Colonic mucosa (tissue), 4 donors: ENCODE results near the gene SPATA33. TPM values are rescaled to one million over a fixed set of nuclear protein-coding genes. Genes with fewer than 3 reads are reported as not detected.
"Not testable (repeated sequence)": the region's sequence is repeated elsewhere in the genome, so short reads cannot be mapped to it uniquely, and the experiment has no call there.

ENCODE experiments used
- DNase-seq: peaks from one replicate; pipeline ENCODE4 v3.0.0-alpha.2; 2020
- H3K27ac ChIP-seq: fragments of 200-600 bp; one replicate; pipeline ENCODE4 v1.8.0; 2021
- H3K27me3 ChIP-seq: fragments of 200-600 bp; one replicate; pipeline ENCODE4 v1.8.0; 2021
- H3K36me3 ChIP-seq: fragments of 200-600 bp; one replicate; pipeline ENCODE4 v1.8.0; 2021
- H3K4me1 ChIP-seq: fragments of 200-600 bp; one replicate; pipeline ENCODE4 v1.8.0; 2021; ENCODE audit warnings: mild to moderate bottlenecking
- H3K4me3 ChIP-seq: fragments of 200-600 bp; one replicate; pipeline ENCODE4 v1.8.0; 2021
- H3K9ac ChIP-seq, 2 donors: one replicate each; pipeline ENCODE4 v1.7.0; 2013; ENCODE audit warnings: control low read depth in 2 of 2, low read depth in 2 of 2, low read length in 2 of 2
- H3K9me3 ChIP-seq: fragments of 200-600 bp; one replicate; pipeline ENCODE4 v1.8.0; 2021
- CTCF ChIP-seq: fragments of 200-600 bp; IDR thresholded peaks from one replicate; pipeline ENCODE4 v1.8.0; 2022; ENCODE audit warnings: antibody characterized with exemption, mild to moderate bottlenecking
- intact Hi-C: fragments of 100-400 bp; cut with DNase I; formaldehyde crosslinking; loops from one replicate; pipeline ENCODE4 v1.14.1; 2022
- total RNA-seq, 2 donors: library from RNA; stranded (reverse); fragmentation: NEBNext Ultra II Directional in 1 of 2; extraction: Animal tissue kit (Norgen Biotek cat#: 25700) in 1 of 2; gene quantifications; one replicate each; pipeline ENCODE4 v1.2.1, GENCODE V29; 2021
- donor health status: healthy.
- donor health status: DM: no; HTN: no; CAD: no.
- donor health status: DM: no; HTN: no; CAD: no.

The SPATA33 gene
- total RNA-seq, 2 donors from 2014 or later = 4.7 to 10.0 TPM

- H3K36me3 ChIP-seq = peaks cover 17% of the 10 kb centered on the region
- H3K27me3 ChIP-seq = no peaks in the 10 kb centered on the region
- no peak overlapping the region for H3K4me3 ChIP-seq
- H3K4me1 ChIP-seq = no peaks in the 10 kb centered on the region
- intact Hi-C loops = no loop called here
- DNase-seq = no peak
- no peak overlapping the region for H3K27ac ChIP-seq
- no peak for TF ChIP-seq CTCF
- H3K9ac ChIP-seq = no peak overlapping the region
- H3K9me3 ChIP-seq = no peaks in the 10 kb centered on the region
These were observed 36.5 kb downstream of the SPATA33 start for GRCh38 chr16:89693931-89694783.

GRCh38 chr16:89694784-89695085 lies 37.1 kb downstream of the SPATA33 start:
- H3K9ac ChIP-seq, H3K27me3 ChIP-seq, H3K4me3 ChIP-seq, intact Hi-C loops, H3K9me3 ChIP-seq, H3K27ac ChIP-seq, H3K4me1 ChIP-seq, DNase-seq: not testable (repeated sequence)
- peaks cover 17% of the 10 kb centered on the region for H3K36me3 ChIP-seq

- H3K4me1 ChIP-seq = peaks cover 4% of the 10 kb centered on the region
- H3K27me3 ChIP-seq = no peaks in the 10 kb centered on the region
- H3K4me3 ChIP-seq = no peak overlapping the region
- peaks cover 17% of the 10 kb centered on the region for H3K36me3 ChIP-seq
- no peak for TF ChIP-seq CTCF
- H3K9ac ChIP-seq = no peak overlapping the region
- H3K27ac ChIP-seq = no peak overlapping the region
- no peak for DNase-seq
- intact Hi-C loops = no loop called here
- H3K9me3 ChIP-seq = no peaks in the 10 kb centered on the region
These were observed 37.6 kb downstream of the SPATA33 start for GRCh38 chr16:89695086-89695874.

- H3K27ac ChIP-seq = no peak overlapping the region
- peaks cover 8% of the 10 kb centered on the region for H3K4me1 ChIP-seq
- intact Hi-C loops = no loop called here
- DNase-seq = no peak
- H3K9me3 ChIP-seq = no peaks in the 10 kb centered on the region
- peaks cover 16% of the 10 kb centered on the region for H3K36me3 ChIP-seq
- H3K27me3 ChIP-seq = no peaks in the 10 kb centered on the region
- no peak overlapping the region for H3K4me3 ChIP-seq
- H3K9ac ChIP-seq = no peak overlapping the region
- TF ChIP-seq CTCF = no peak
These were observed 38.4 kb downstream of the SPATA33 start for GRCh38 chr16:89695875-89696669.

GRCh38 chr16:89696670-89697128 lies 39.1 kb downstream of the SPATA33 start:
- H3K36me3 ChIP-seq = peaks cover 12% of the 10 kb centered on the region

More at GRCh38 chr16:89696670-89697128, 39.1 kb downstream of the SPATA33 start:
- DNase-seq = no peak
- no peaks in the 10 kb centered on the region for H3K9me3 ChIP-seq
- TF ChIP-seq CTCF = no peak
- no peak overlapping the region for H3K9ac ChIP-seq
- intact Hi-C loops = no loop called here
- no peak overlapping the region for H3K27ac ChIP-seq
- H3K4me3 ChIP-seq = no peak overlapping the region
- H3K4me1 ChIP-seq = peaks cover 8% of the 10 kb centered on the region
- no peaks in the 10 kb centered on the region for H3K27me3 ChIP-seq
